ENCODE results near the gene BACE2. TPM values are rescaled to one million over a fixed set of nuclear protein-coding genes. Genes with fewer than 3 reads are reported as not detected.

BACE2 gene
- total and polyA plus RNA-seq, 4 donors = 1.7 to 16.7 (median 5.6) TPM

DNA sequence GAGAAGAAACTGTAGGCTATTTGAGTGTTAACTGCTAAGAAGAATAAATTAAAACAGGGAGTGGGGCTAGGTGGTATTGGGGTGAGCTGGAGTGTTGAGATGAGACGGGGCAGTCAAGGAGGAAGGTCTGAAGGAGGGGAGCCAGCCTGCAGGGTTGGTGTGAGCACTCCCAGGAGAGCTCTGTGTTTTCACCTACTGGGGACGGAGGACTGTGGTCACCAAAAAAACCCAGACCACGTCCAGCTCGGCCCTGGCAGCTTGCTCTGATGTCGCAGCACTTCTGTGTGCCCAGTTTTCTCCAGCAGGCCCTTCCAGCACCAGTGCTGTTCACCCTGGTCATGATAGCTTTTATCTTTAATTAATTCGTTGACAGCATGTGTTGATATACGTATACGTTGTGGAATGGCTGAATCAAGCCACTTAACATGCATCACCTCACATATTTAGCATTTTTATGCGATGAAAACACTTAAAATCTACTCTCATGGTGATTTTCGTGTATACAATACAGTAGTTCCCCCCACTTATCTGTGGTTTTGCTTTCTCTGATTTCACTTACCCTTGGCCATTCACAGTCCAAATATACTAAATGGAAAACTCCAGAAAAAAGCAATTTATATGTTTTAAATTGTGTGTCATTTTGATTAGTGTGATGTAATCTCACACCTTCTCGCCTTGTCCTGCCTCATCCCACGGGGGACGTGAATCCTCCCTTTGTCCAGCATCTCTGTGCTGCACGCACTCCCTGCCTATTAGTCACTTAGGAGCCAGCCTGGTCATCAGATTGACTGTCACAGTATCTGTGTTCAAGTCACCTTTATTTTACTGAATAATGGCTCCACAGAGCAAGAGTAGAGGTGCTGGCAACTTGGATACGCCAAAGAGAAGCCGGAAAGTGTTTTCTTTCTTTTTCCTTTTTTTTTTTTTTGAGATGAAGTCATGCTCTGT is 161.0 kb downstream of the BACE2 start:
- WGBS = 91% methylated on average over 16 of the region's 16 CpGs
- TF ChIP-seq NR2F2 (IDR thresholded peaks at IDR 0.05) (no peak), JUND (IDR thresholded peaks at IDR 0.05) (no peak), HNF4G (IDR thresholded peaks at IDR 0.05) (no peak)
- peaks cover 0 to 1% (median 0%) of the 10 kb centered on the region in 4 donors for H3K9me3 ChIP-seq (ENCODE audit: control insufficient read depth in 4 of 4, low read length in 3 of 4)
- H3K4me1 ChIP-seq (ENCODE audit: control insufficient read depth in 4 of 4, insufficient read depth in 4 of 4, low read length in 3 of 4) = peaks cover 0 to 9% (median 5%) of the 10 kb centered on the region in 4 donors
- no peaks in the 10 kb centered on the region for H3K36me3 ChIP-seq (ENCODE audit: control insufficient read depth in 4 of 4, insufficient read depth in 3 of 4, low read depth in 1 of 4, low read length in 3 of 4)
- H3K27me3 ChIP-seq (ENCODE audit: control insufficient read depth in 4 of 4, insufficient read depth in 4 of 4, low read length in 3 of 4) = no peaks in the 10 kb centered on the region
- no peak for DNase-seq (ENCODE audit: low spot score)
- no peak overlapping the region for H3K9ac ChIP-seq (ENCODE audit: low read depth in 1 of 2, low read length in 2 of 2)
- no peak overlapping the region for H3K27ac ChIP-seq (ENCODE audit: low read depth in 1 of 2, low read length in 2 of 2)
- H3K4me3 ChIP-seq (ENCODE audit: low read depth in 1 of 3, low read length in 3 of 3) = no peak overlapping the region

Small RNAs within 50 kb of the gene (small RNA-seq; reads per million reads assigned to genes)
- not detected for gene MIR3197

Other genes starting within 250 kb of the BACE2 start
- 10 to 100 TPM in 1 of 2 donors, 1 to 10 TPM in 1; 5.4 to 18.2 TPM for gene FAM3B, start 148.6 kb downstream of the BACE2 start, total RNA-seq
- 1 to 10 TPM in 1 of 2 donors, under 1 TPM in 1; 0.72 to 1.5 TPM for gene FAM3B, start 148.6 kb downstream of the BACE2 start, polyA plus RNA-seq
- gene MX2, start 193.9 kb downstream of the BACE2 start, total RNA-seq = 1 to 10 TPM; 2.6 to 4.7 TPM
- gene MX2, start 193.9 kb downstream of the BACE2 start, polyA plus RNA-seq = 1 to 10 TPM in 1 of 2 donors, under 1 TPM in 1; 0.69 to 1.9 TPM

All from liver (tissue), 10 donors.